Measurements from ENCODE around the gene A3GALT2. TPM values are rescaled to one million over a fixed set of nuclear protein-coding genes. Genes with fewer than 3 reads are reported as not detected.

A3GALT2 gene
- total RNA-seq, 1 donor from 2014 or later = not detected

- no peak overlapping the region for H3K4me3 Mint-ChIP-seq
- H3K9me3 Mint-ChIP-seq = no peaks in the 10 kb centered on the region
- H3K4me1 Mint-ChIP-seq = peaks cover 80% of the 10 kb centered on the region
- H3K4me2 ChIP-seq = peak overlapping the region; percentile 56
- peaks cover 29% of the 10 kb centered on the region for H3F3A ChIP-seq (ENCODE audit: low read depth)
- DNase-seq (ENCODE audit: low spot score) = peak; percentile 40
- peaks cover 7% of the 10 kb centered on the region for H3K79me2 ChIP-seq (ENCODE audit: low read depth)
- H2AFZ ChIP-seq (replicated peaks) = no peak overlapping the region
- no peak for TF ChIP-seq EZH2phosphoT487 (IDR thresholded peaks at IDR 0.05)
- TF ChIP-seq CTCF (IDR thresholded peaks at IDR 0.05) = no peak
- TF ChIP-seq EZH2 (IDR thresholded peaks at IDR 0.05) = no peak
- peak overlapping the region; percentile 67 for H3K27ac ChIP-seq
- no peaks in the 10 kb centered on the region for H3K9me3 ChIP-seq (ENCODE audit: low read depth)
- peaks cover 55% of the 10 kb centered on the region for H3K4me1 ChIP-seq
- peaks cover 33% of the 10 kb centered on the region for H3K36me3 Mint-ChIP-seq
- no peaks in the 10 kb centered on the region for H3K27me3 Mint-ChIP-seq (ENCODE audit: insufficient read depth, low read depth)
- H3K36me3 ChIP-seq = no peaks in the 10 kb centered on the region
- peak overlapping the region; percentile 88 for H3K27ac Mint-ChIP-seq
- no peaks in the 10 kb centered on the region for H4K20me1 ChIP-seq (ENCODE audit: low read depth)
- no peaks in the 10 kb centered on the region for H3K27me3 ChIP-seq
- H3K4me3 ChIP-seq = no peak overlapping the region
- H3K9ac ChIP-seq = no peak overlapping the region
Observed at GRCh38 chr1:33358114-33358794, 37.4 kb upstream of the A3GALT2 start.

- Histone ChIP-seq H4K20me1 (ENCODE audit: low read depth) (no peaks in the 10 kb centered on the region), H3K27ac (no peak overlapping the region), H3K36me3 (no peaks in the 10 kb centered on the region), H3K4me2 (no peak overlapping the region), H3F3A (ENCODE audit: low read depth) (peaks cover 18% of the 10 kb centered on the region), H2AFZ (replicated peaks) (no peak overlapping the region), H3K9me3 (ENCODE audit: low read depth) (no peaks in the 10 kb centered on the region), H3K27me3 (peaks cover 9% of the 10 kb centered on the region), H3K79me2 (ENCODE audit: low read depth) (peaks cover 3% of the 10 kb centered on the region), H3K4me3 (no peak overlapping the region), H3K4me1 (peaks cover 44% of the 10 kb centered on the region), H3K9ac (no peak overlapping the region)
- Mint-ChIP-seq H3K27me3 (ENCODE audit: insufficient read depth, low read depth) (no peaks in the 10 kb centered on the region), H3K4me3 (no peak overlapping the region), H3K4me1 (peaks cover 78% of the 10 kb centered on the region), H3K36me3 (peaks cover 33% of the 10 kb centered on the region), H3K9me3 (no peaks in the 10 kb centered on the region), H3K27ac (peak overlapping the region; percentile 30)
- DNase-seq (ENCODE audit: low spot score) = no peak
- TF ChIP-seq CTCF (IDR thresholded peaks at IDR 0.05) (no peak), EZH2 (IDR thresholded peaks at IDR 0.05) (no peak), EZH2phosphoT487 (IDR thresholded peaks at IDR 0.05) (no peak)
Observed at GRCh38 chr1:33357099-33357498, 36.2 kb upstream of the A3GALT2 start.

- Mint-ChIP-seq H3K4me1 (peaks cover 76% of the 10 kb centered on the region), H3K36me3 (peaks cover 30% of the 10 kb centered on the region), H3K27me3 (ENCODE audit: insufficient read depth, low read depth) (no peaks in the 10 kb centered on the region), H3K4me3 (no peak overlapping the region), H3K27ac (peak overlapping the region; percentile 4), H3K9me3 (no peaks in the 10 kb centered on the region)
- Histone ChIP-seq H3K36me3 (no peaks in the 10 kb centered on the region), H3K9ac (no peak overlapping the region), H3K27ac (no peak overlapping the region), H3K9me3 (ENCODE audit: low read depth) (no peaks in the 10 kb centered on the region), H3F3A (ENCODE audit: low read depth) (peaks cover 16% of the 10 kb centered on the region), H3K79me2 (ENCODE audit: low read depth) (no peaks in the 10 kb centered on the region), H2AFZ (replicated peaks) (no peak overlapping the region), H4K20me1 (ENCODE audit: low read depth) (no peaks in the 10 kb centered on the region), H3K4me1 (peaks cover 35% of the 10 kb centered on the region), H3K27me3 (peaks cover 28% of the 10 kb centered on the region), H3K4me2 (no peak overlapping the region), H3K4me3 (no peak overlapping the region)
- no peak for DNase-seq (ENCODE audit: low spot score)
- TF ChIP-seq EZH2 (IDR thresholded peaks at IDR 0.05) (no peak), CTCF (IDR thresholded peaks at IDR 0.05) (no peak), EZH2phosphoT487 (IDR thresholded peaks at IDR 0.05) (no peak)
Observed at GRCh38 chr1:33354707-33355316, 33.9 kb upstream of the A3GALT2 start.
